Cardiac muscle cell (in vitro differentiated cells and primary cell): ENCODE results near the gene PIGQ. TPM values are rescaled to one million over a fixed set of nuclear protein-coding genes. Genes with fewer than 3 reads are reported as not detected.
A peak's percentile ranks its signal among the peaks of the same experiment; 100 is the strongest.

ENCODE experiments used
- DNase-seq, 2 donors: peaks; one replicate each; pipeline versions ENCODE4 v3.0.0 to v3.0.0-alpha.2; 2010 to 2017; ENCODE audit warnings: low read depth in 1 of 2, low spot score in 1 of 2
- H3K27ac ChIP-seq: fragments of 200-600 bp; sonication (generic); 2 replicates; pipeline ENCODE4 v1.5.1; 2016
- H3K27me3 ChIP-seq: fragments of 200-600 bp; sonication (generic); 2 replicates; pipeline ENCODE4 v1.6.0; 2016; ENCODE audit warnings: control low read depth
- H3K36me3 ChIP-seq: fragments of 200-600 bp; sonication (generic); 2 replicates; pipeline ENCODE4 v1.5.1; 2016; ENCODE audit warnings: control low read depth
- H3K4me1 ChIP-seq: fragments of 200-600 bp; sonication (generic); 2 replicates; pipeline ENCODE4 v1.8.1; 2017; ENCODE audit warnings: low read depth, mild to moderate bottlenecking, mixed run types
- H3K4me3 ChIP-seq: fragments of 200-600 bp; sonication (generic); 2 replicates; pipeline ENCODE4 v1.5.1; 2016; ENCODE audit warnings: mild to moderate bottlenecking
- H3K9me3 ChIP-seq: fragments of 200-600 bp; sonication (generic); 2 replicates; pipeline ENCODE4 v1.5.1; 2017; ENCODE audit warnings: low read depth, mild to moderate bottlenecking, control low read depth
- polyA plus RNA-seq: library from polyadenylated mRNA; unstranded; fragments of >200 nt; fragmentation: Nextera tagmentation; extraction: Ambion mirVana; gene quantifications from 2 replicates; pipeline ENCODE4 v1.2.1, GENCODE V29; 2016
- total RNA-seq: library from RNA; depleted of rRNA; stranded (reverse); fragments of >200 nt; gene quantifications from 2 replicates; pipeline ENCODE4 v1.2.3, GENCODE V29; 2016
- TF ChIP-seq, protein P1 (sequence below): IDR thresholded peaks from 2 replicates; pipeline ENCODE4 v1.5.1; 2012; ENCODE audit warnings: low read depth, mild to moderate bottlenecking, low read length

Gene PIGQ
- total and polyA plus RNA-seq, 2 experiments from 2014 or later: 110 to 124 TPM

DNA sequence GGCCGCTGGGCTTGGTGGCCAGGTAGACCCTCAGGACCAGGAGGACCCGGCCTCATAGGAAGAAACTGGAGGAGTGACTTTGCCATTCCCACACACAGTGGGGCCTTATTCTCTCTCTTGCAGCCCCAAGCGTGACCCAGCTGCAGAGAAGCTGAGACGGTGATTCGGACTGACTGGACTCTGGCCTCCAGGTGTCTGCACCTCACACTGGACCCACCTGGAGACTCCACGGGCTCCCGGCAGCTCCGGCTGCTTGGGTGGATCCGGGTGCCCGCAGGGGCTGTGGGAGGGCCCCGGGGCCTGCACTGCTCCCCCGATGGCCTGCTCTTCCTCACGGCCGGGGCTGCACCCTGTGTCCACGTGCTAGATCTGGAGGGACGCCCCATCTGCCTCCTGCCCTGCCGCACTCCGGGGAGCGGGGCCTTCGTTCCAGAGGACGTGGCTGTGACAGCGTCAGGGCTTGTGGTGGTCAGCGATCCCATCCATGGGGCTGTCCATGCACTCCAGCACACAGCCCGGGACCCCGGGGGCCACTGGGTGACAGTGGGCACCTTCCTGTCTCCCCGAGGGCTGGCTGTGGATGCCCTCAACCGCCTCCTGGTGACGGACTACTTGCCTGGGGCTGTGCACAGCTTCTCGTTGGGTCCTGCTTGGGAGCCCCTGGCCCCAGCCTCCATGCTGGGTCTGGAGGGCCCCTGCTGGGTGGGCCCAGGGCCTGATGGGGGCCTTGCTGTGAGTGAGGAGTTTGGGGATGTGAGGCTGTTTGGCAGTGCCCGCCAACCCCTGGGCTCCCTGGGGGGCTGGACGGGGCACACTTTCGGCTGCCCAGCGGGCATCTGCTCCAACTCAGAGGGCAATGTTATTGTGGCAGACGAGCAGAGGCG lies 2.2 kb upstream of the PIGQ start:
- Histone ChIP-seq H3K27me3 (no peaks in the 10 kb centered on the region), H3K4me1 (peaks cover 32% of the 10 kb centered on the region), H3K27ac (peak overlapping the region; percentile 60), H3K36me3 (no peaks in the 10 kb centered on the region), H3K4me3 (no peak overlapping the region), H3K9me3 (no peaks in the 10 kb centered on the region)
- TF ChIP-seq, protein P1, sequence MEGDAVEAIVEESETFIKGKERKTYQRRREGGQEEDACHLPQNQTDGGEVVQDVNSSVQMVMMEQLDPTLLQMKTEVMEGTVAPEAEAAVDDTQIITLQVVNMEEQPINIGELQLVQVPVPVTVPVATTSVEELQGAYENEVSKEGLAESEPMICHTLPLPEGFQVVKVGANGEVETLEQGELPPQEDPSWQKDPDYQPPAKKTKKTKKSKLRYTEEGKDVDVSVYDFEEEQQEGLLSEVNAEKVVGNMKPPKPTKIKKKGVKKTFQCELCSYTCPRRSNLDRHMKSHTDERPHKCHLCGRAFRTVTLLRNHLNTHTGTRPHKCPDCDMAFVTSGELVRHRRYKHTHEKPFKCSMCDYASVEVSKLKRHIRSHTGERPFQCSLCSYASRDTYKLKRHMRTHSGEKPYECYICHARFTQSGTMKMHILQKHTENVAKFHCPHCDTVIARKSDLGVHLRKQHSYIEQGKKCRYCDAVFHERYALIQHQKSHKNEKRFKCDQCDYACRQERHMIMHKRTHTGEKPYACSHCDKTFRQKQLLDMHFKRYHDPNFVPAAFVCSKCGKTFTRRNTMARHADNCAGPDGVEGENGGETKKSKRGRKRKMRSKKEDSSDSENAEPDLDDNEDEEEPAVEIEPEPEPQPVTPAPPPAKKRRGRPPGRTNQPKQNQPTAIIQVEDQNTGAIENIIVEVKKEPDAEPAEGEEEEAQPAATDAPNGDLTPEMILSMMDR: no peak
- DNase-seq: no peak

DNA sequence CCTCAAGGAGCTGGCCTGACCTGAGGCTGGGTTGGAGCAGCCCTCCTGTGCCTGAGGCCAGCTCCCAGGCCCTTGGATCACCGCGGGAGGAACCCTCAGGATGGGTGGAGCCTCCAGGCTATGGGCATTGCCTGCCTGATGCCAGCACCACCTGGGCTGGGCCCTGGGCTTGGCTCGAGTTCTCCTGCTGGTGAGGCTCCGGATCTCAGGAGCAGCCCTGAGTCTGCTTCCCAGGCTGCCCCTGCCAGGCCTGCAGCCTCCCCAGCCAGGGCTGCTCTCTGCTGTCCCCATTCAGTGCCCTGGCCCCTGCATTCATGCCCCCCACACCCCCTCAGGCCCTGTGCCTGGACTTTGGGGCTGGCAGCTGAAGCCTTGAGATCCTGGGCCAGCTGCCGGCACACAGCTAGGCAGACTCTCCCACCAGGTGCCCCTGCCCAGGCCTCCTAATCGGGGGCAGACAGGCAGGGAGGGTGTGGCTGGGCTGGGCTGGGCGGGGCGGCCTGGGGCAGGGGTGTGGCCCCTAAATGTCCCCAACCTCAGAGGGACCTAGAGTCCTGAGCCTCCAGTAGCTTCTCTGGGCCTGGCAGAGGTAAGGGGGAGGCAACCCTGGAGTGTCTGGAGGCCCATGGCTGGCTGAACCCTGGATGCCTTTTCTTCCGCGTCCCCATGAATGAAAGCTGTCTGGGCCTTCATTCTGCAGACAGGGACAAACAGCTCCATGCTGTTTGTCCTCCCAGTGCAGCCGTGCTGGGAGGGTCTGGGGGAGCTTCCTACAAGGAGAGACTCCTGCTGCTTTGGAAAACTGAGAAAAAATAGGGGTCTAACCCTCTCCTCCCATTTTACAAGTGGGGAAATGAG lies 1.1 kb upstream of the PIGQ start:
- H3K4me1 ChIP-seq: peaks cover 32% of the 10 kb centered on the region
- DNase-seq: no peak
- TF ChIP-seq, protein P1: no peak
- no peaks in the 10 kb centered on the region for H3K27me3 ChIP-seq
- H3K36me3 ChIP-seq: no peaks in the 10 kb centered on the region
- no peaks in the 10 kb centered on the region for H3K9me3 ChIP-seq
- H3K27ac ChIP-seq: no peak overlapping the region
- no peak overlapping the region for H3K4me3 ChIP-seq

DNA sequence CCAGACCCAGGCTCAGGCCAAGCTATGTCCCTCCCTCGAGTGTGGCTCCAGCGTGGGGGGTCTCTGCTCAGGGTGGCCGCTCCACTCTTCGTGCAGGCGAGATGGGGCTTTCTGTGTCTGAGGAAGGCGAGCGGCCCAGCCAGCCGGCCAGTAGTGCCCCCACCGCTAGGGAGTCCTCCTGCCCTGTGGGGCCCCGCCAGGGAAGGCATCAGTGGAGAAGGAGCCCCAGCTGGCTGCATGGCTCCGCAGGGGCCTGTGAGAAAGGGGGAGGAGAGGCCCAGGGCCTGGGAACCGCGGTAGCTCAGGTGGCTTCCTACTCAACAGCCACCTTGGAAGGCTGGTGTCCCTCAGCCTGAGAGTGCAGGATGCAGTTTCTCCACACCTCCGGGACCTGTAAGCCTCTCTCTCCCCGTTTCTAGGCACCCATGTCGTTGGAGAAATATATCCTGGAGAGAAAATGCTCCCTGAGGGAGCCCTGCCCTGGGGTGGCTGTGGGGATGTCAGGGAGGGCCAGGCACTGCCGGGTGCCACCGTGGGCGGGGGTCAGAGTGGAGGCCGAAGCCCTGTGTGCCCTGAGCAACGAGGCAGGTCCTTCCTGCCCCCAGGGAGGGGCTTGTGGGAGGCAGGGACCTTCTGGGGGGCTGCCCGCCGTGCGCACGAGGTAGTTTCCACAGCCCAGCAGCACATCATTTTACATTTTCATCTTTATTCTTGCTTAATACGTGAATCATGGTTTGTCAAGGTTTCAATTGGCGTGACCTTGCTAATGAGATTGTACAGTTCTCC lies 3.3 kb downstream of the PIGQ start:
- DNase-seq: no peak
- peaks cover 4% of the 10 kb centered on the region for H3K4me1 ChIP-seq
- H3K36me3 ChIP-seq: no peaks in the 10 kb centered on the region
- H3K4me3 ChIP-seq: no peak overlapping the region
- no peak overlapping the region for H3K27ac ChIP-seq
- H3K9me3 ChIP-seq: no peaks in the 10 kb centered on the region
- TF ChIP-seq, protein P1: no peak
- H3K27me3 ChIP-seq: no peaks in the 10 kb centered on the region

DNA sequence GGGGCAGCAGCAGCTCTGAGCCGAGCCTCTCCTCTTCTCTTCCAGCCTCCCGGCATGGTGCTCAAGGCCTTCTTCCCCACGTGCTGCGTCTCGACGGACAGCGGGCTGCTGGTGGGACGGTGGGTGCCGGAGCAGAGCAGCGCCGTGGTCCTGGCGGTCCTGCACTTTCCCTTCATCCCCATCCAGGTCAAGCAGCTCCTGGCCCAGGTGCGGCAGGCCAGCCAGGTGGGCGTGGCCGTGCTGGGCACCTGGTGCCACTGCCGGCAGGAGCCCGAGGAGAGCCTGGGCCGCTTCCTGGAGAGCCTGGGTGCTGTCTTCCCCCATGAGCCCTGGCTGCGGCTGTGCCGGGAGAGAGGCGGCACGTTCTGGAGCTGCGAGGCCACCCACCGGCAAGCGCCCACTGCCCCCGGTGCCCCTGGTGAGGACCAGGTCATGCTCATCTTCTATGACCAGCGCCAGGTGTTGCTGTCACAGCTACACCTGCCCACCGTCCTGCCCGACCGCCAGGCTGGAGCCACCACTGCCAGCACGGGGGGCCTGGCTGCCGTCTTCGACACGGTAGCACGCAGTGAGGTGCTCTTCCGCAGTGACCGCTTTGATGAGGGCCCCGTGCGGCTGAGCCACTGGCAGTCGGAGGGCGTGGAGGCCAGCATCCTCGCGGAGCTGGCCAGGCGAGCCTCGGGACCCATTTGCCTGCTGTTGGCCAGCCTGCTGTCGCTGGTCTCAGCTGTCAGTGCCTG lies 4.4 kb downstream of the PIGQ start:
- no peaks in the 10 kb centered on the region for H3K9me3 ChIP-seq
- no peaks in the 10 kb centered on the region for H3K27me3 ChIP-seq
- H3K36me3 ChIP-seq: no peaks in the 10 kb centered on the region
- H3K4me3 ChIP-seq: no peak overlapping the region
- no peak for DNase-seq
- H3K4me1 ChIP-seq: peaks cover under 1% of the 10 kb centered on the region
- H3K27ac ChIP-seq: no peak overlapping the region
- TF ChIP-seq, protein P1: no peak
